Bronchial epithelial cell (primary cell): ENCODE data around the gene CLDN15. TPM values are rescaled to one million over a fixed set of nuclear protein-coding genes. Genes with fewer than 3 reads are reported as not detected.
A peak's percentile ranks its signal among the peaks of the same experiment; 100 is the strongest.

ENCODE experiments used
- DNase-seq: peaks from one replicate; pipeline ENCODE4 v3.0.0-alpha.2; 2010; ENCODE audit warnings: low read depth
- FAIRE-seq: peaks from 2 replicates; lab custom pipeline; 2011; peaks lifted over from hg19 to GRCh38; lab: Jason Lieb, UNC
- H3K27me3 ChIP-seq: 2 replicates; pipeline ENCODE4 v1.5.1; 2011; ENCODE audit warnings: low read length; ENCODE audit not compliant: control insufficient read depth, insufficient read depth
- H3K36me3 ChIP-seq: 2 replicates; pipeline ENCODE4 v1.5.1; 2011; ENCODE audit warnings: low read length; ENCODE audit not compliant: control insufficient read depth, insufficient read depth
- H3K4me3 ChIP-seq: 2 replicates; pipeline ENCODE4 v1.5.1; 2011; ENCODE audit warnings: mild to moderate bottlenecking, low read depth, low read length, control low read depth
- total RNA-seq: library from RNA; depleted of rRNA; stranded (reverse); fragments of >200 nt; gene quantifications from 2 replicates; pipeline ENCODE4 v1.2.1, GENCODE V29; 2014
- TF ChIP-seq, protein P1 (sequence below): IDR thresholded peaks from 2 replicates; pipeline ENCODE4 v1.5.1; 2011; ENCODE audit warnings: mild to moderate bottlenecking, moderate library complexity, low read length, control low read depth, inconsistent platforms; ENCODE audit not compliant: insufficient read depth, severe bottlenecking

CLDN15 gene
- total RNA-seq, 1 donor from 2014 or later: 2.1 TPM

DNA sequence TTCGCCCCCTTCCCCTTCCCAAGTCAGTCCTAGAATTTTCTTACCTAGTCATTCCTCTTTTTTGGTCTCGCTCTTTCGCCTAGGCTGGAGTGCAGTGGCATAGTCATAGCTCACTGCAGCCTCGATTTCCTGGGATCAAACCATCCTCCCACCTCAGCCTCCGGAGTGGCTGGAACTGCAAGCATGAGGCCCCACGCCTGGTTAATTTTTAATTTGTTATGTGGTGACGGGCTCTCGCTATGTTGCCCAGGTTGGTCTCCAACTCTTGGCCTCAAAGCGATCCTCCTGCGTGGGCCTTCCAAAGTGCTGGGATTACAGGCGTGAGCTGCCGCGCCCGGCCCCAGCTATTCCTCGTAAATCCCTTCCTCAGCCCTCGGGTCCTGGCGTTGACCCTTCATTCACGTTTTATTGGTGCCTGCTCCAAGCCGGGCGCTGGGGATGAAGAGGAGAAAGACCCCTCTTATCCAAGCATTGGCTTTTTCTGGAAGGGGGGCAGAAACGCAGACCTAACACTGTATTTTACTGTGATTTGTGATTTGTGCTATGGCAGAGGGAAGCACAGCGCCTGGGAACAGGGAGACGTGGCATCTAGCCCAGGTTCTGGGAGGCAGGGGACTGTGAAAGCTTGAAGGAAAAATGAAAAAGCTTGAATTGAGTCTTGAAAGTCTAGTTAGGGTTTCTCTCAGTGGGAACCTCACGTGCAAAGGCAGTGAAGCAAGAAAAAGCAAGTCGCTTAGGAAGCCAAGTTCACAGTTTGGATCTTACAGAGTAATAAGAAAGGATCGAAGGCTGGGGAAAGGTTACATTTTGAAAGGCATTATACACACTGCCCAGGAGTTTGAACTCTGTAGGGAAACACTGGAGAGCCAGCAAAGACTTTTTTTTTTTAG, 19.1 kb downstream of the CLDN15 start:
- H3K27me3 ChIP-seq: no peaks in the 10 kb centered on the region
- TF ChIP-seq, protein P1, sequence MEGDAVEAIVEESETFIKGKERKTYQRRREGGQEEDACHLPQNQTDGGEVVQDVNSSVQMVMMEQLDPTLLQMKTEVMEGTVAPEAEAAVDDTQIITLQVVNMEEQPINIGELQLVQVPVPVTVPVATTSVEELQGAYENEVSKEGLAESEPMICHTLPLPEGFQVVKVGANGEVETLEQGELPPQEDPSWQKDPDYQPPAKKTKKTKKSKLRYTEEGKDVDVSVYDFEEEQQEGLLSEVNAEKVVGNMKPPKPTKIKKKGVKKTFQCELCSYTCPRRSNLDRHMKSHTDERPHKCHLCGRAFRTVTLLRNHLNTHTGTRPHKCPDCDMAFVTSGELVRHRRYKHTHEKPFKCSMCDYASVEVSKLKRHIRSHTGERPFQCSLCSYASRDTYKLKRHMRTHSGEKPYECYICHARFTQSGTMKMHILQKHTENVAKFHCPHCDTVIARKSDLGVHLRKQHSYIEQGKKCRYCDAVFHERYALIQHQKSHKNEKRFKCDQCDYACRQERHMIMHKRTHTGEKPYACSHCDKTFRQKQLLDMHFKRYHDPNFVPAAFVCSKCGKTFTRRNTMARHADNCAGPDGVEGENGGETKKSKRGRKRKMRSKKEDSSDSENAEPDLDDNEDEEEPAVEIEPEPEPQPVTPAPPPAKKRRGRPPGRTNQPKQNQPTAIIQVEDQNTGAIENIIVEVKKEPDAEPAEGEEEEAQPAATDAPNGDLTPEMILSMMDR: no peak
- DNase-seq (no peak), FAIRE-seq (no peak)
- peaks cover 6% of the 10 kb centered on the region for H3K36me3 ChIP-seq
- peak overlapping the region; percentile 80 for H3K4me3 ChIP-seq

DNA sequence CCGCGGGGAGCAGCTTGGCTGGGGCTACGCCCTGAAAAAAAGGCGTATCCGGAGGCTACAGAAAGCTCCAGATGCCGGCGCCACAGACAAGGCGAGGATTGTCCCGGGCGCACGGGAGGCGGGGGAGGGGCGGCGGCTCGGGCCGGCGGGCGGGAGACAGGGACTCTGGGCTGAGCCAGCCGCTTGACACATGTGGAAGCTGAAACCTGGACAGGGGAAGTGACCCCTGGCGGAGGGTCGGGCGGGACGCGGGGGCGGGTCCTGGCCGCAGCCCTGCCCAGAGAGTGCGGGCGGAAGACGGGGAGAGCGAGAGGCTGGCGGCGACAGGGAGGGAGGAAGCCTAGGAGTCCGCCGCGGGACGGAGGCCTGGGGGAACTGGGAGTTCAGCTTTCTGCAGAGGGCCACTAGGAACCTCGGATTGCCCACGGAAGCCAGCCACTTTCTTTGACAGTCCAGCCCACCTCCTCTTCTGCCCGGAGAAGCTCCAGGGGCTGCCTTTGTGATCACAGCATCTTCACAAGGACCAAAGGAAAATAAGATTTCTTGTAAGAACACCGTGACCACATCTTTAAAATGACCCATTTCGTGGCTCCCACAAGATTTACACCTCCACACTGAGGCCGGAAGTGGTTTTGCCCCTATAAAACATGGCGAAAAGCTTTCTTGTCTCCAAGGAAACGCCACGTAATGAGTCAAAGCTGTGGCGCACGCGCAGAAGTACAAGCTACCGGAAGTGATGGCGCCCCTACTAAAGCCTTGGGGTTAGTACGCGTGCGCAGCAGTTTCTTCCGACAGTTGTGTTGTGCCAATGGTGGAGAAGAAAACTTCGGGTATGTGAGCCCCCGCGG, 20.0 kb downstream of the CLDN15 start, which contains the start of the genes PLOD3 and ZNHIT1:
Gene PLOD3, minus strand, starts transcription at position 194 of the 848 bp plus-strand sequence. CDS start 307 bp downstream, outside the sequence.
Gene ZNHIT1, plus strand, starts transcription at position 778 of the 848 bp plus-strand sequence. Its CDS starts 31 bp downstream, at position 809.
- TF ChIP-seq, protein P1: peak; percentile 10
- DNase-seq: peak; percentile 95
- H3K36me3 ChIP-seq: peaks cover 4% of the 10 kb centered on the region
- peak within 1 kb of the TSS; percentile 80 for H3K4me3 ChIP-seq
- peak; percentile 90 for FAIRE-seq
- no peaks in the 10 kb centered on the region for H3K27me3 ChIP-seq

DNA sequence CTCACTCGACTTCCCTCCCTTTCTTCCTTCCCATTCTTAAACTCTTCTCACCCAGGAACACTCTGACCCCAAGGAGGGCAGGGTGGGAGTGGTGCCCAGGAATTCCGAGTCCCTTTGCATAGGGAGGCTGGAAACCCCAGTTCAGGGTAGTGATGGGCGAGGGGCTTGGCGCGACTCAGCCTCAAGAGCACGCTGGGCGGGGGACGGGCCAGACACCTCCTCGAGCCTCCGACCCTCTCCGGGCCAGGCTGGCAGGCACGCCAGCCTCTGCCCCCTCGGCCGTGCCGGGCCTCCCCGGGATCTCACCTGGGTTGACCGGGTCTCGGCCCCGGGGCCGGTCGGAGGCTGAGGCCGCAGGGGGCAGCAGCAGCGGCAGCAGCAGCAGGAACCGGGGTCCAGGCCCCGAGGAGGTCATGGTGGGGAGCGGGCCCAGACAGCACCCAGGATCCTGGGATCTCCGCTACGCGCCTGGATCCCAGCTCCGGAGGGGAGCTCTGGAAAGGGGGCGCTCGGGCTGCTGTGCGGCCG, 20.7 kb downstream of the CLDN15 start:
- peaks cover 5% of the 10 kb centered on the region for H3K36me3 ChIP-seq
- DNase-seq: no peak

DNA sequence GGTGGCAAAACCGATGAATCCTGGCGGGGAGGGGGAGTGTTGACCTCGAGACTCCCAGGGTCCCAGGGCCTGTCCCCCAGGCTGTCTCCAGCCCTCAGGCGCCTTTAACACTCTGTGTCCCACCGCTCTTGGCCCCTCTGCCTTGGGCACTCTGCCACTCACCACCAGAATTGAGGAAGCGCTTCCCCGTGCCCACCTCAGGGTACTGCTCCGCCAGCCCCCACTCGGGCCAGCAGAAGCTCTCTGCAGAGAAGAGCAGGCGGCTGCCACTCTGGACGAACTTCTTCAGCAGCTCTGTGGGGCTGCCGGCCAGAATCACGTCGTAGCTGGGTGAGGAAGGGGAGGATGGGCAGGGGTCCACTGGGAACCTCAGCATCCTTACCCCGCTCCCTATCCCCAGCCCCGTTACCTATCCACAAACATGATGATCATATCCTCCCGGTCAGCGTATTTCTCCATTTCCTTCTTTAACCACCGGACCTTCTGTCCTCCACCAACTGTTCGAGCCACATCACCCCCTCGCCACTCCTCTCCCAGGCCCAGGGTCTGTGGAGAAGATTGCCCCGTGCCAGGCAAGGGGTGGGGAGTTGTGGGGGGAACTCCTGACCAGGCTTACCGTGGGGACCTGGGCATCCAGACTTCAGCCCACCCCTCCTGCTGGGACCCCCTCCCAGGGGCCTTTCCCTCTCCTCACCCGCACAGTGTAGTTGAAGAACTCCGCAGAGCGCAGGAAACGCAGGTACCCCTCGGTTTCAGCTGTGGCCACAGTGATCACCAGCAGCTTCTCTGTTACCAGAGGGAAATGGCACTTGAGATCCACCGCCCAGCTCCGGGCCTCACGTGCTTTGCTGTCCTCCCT, 21.4 kb downstream of the CLDN15 start:
- H3K4me3 ChIP-seq: peak overlapping the region; percentile 80
- no peak for DNase-seq
- no peaks in the 10 kb centered on the region for H3K27me3 ChIP-seq
- FAIRE-seq: no peak
- H3K36me3 ChIP-seq: peaks cover 8% of the 10 kb centered on the region
- TF ChIP-seq, protein P1: no peak

More for the DNA sequence above, 20.7 kb downstream of the CLDN15 start:
- TF ChIP-seq, protein P1: peak; percentile 2
- no peak for FAIRE-seq
- H3K27me3 ChIP-seq: no peaks in the 10 kb centered on the region
- peak overlapping the region; percentile 80 for H3K4me3 ChIP-seq

DNA sequence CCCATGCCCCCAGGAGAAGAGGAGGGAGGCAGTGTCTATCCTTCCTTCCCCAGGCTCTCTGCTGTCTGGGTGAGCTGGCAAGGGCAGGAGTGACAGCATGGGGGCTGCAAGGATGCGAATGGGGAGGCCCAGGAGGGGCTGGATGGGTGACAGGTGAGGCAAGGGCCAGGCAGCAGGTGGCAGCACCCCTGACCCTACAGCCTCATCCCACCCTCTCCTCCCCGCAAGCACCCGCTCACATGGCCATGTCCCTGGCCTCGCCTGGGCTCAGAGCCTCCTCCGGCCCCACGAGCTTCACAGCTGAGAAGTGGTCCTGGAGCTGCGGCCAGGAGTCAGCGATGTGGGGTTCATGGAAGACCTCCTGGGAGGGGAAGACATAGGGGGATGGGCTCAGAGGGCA, 25.6 kb downstream of the CLDN15 start:
- H3K4me3 ChIP-seq: no peak overlapping the region
- TF ChIP-seq, protein P1: no peak
- FAIRE-seq (no peak), DNase-seq (no peak)
- no peaks in the 10 kb centered on the region for H3K27me3 ChIP-seq
- peaks cover 15% of the 10 kb centered on the region for H3K36me3 ChIP-seq
